Kidney glomerular epithelial cell (primary cell): ENCODE results near the gene NAPB.

Experiments
- DNase-seq: peaks from one replicate; lab custom pipeline; 2025; lab: John Stamatoyannopoulos, UW

Gene NAPB

GRCh38 chr20:23404196-23404595 is 17.1 kb downstream of the NAPB start:
- DNase-seq, result no peak

GRCh38 chr20:23403751-23404150 is 17.5 kb downstream of the NAPB start:
- no peak for DNase-seq

- no peak for DNase-seq
Measured at GRCh38 chr20:23401051-23401450, 20.2 kb downstream of the NAPB start.

GRCh38 chr20:23399568-23400241 is 21.6 kb downstream of the NAPB start:
- DNase-seq, result no peak

GRCh38 chr20:23397961-23398360 is 23.3 kb downstream of the NAPB start:
- no peak for DNase-seq

- DNase-seq, result no peak
Measured at GRCh38 chr20:23396950-23397627, 24.2 kb downstream of the NAPB start.

GRCh38 chr20:23393996-23394775 is 27.1 kb downstream of the NAPB start:
- no peak for DNase-seq

GRCh38 chr20:23391707-23392310 is 29.5 kb downstream of the NAPB start:
- no peak for DNase-seq

- DNase-seq, result no peak
Measured at GRCh38 chr20:23390091-23390774, 31.1 kb downstream of the NAPB start.

- DNase-seq, result no peak
Measured at GRCh38 chr20:23387118-23387443, 34.2 kb downstream of the NAPB start.

GRCh38 chr20:23386304-23387117 is 34.8 kb downstream of the NAPB start:
- no peak for DNase-seq

GRCh38 chr20:23381876-23382275 is 39.4 kb downstream of the NAPB start:
- DNase-seq, result no peak

- no peak for DNase-seq
Measured at GRCh38 chr20:23379772-23380171, 41.5 kb downstream of the NAPB start.

- no peak for DNase-seq
Measured at GRCh38 chr20:23375827-23376226, 45.5 kb downstream of the NAPB start.

GRCh38 chr20:23374441-23374840 is 46.8 kb downstream of the NAPB start:
- DNase-seq, result no peak

GRCh38 chr20:23371496-23371895 is 49.8 kb downstream of the NAPB start:
- DNase-seq, result no peak

GRCh38 chr20:23370873-23371272 is 50.4 kb downstream of the NAPB start:
- DNase-seq, result no peak

GRCh38 chr20:23370274-23370673 is 51.0 kb downstream of the NAPB start:
- no peak for DNase-seq

- DNase-seq, result no peak
Measured at GRCh38 chr20:23369072-23369823, 52.0 kb downstream of the NAPB start.

- DNase-seq, result no peak
Measured at GRCh38 chr20:23368316-23369071, 52.8 kb downstream of the NAPB start.
